Endothelial cell (in vitro differentiated cells): ENCODE results near the gene PPWD1. TPM values are rescaled to one million over a fixed set of nuclear protein-coding genes. Genes with fewer than 3 reads are reported as not detected.
A peak's percentile ranks its signal among the peaks of the same experiment; 100 is the strongest.
"Not testable (repeated sequence)": the region's sequence is repeated elsewhere in the genome, so short reads cannot be mapped to it uniquely, and the experiment has no call there.

Source experiments
- DNase-seq: peaks from one replicate; pipeline ENCODE4 v3.0.0; 2021; ENCODE audit warnings: low spot score
- H3K27ac Mint-ChIP-seq: one replicate; pipeline ENCODE4 v1.8.0; 2021; ENCODE audit warnings: mixed read lengths, inconsistent platforms; ENCODE audit not compliant: unreplicated experiment
- H3K27me3 Mint-ChIP-seq: one replicate; pipeline ENCODE4 v1.8.0; 2021; ENCODE audit warnings: mild to moderate bottlenecking, moderate library complexity, mixed read lengths, inconsistent platforms; ENCODE audit not compliant: unreplicated experiment
- H3K36me3 Mint-ChIP-seq: one replicate; pipeline ENCODE4 v1.8.0; 2021; ENCODE audit warnings: mild to moderate bottlenecking, low read depth, mixed read lengths, inconsistent platforms; ENCODE audit not compliant: unreplicated experiment
- H3K4me1 Mint-ChIP-seq: one replicate; pipeline ENCODE4 v1.8.0; 2021; ENCODE audit warnings: mild to moderate bottlenecking, mixed read lengths, inconsistent platforms; ENCODE audit not compliant: unreplicated experiment
- H3K4me3 Mint-ChIP-seq: one replicate; pipeline ENCODE4 v1.8.0; 2021; ENCODE audit warnings: mild to moderate bottlenecking, mixed read lengths, inconsistent platforms; ENCODE audit not compliant: unreplicated experiment
- H3K9me3 Mint-ChIP-seq: one replicate; pipeline ENCODE4 v1.8.0; 2021; ENCODE audit warnings: mixed read lengths, inconsistent platforms; ENCODE audit not compliant: unreplicated experiment
- CTCF ChIP-seq: fragments of 200-600 bp; sonication (generic); IDR thresholded peaks from one replicate; pipeline ENCODE4 v1.5.0; 2021; ENCODE audit warnings: antibody characterized with exemption; ENCODE audit not compliant: unreplicated experiment
- total RNA-seq: library from RNA; stranded (reverse); fragmentation: NEBNext Ultra II Directional; extraction: Animal tissue kit (Norgen Biotek cat#: 25700); gene quantifications from one replicate; pipeline ENCODE4 v1.2.1, GENCODE V29; 2021; ENCODE audit not compliant: unreplicated experiment

PPWD1 gene
- total RNA-seq, 1 donor from 2014 or later = 44.9 TPM

- H3K9me3 Mint-ChIP-seq = no peaks in the 10 kb centered on the region
- no peak for DNase-seq
- H3K27ac Mint-ChIP-seq = no peak overlapping the region
- no peaks in the 10 kb centered on the region for H3K4me1 Mint-ChIP-seq
- peaks cover 10% of the 10 kb centered on the region for H3K36me3 Mint-ChIP-seq
- no peaks in the 10 kb centered on the region for H3K27me3 Mint-ChIP-seq
- no peak overlapping the region for H3K4me3 Mint-ChIP-seq
- TF ChIP-seq CTCF = no peak
These were observed 7.6 kb downstream of the PPWD1 start for GRCh38 chr5:65570598-65571226.

GRCh38 chr5:65577141-65577540 lies 14.0 kb downstream of the PPWD1 start:
- DNase-seq = no peak
- Mint-ChIP-seq H3K9me3 (no peaks in the 10 kb centered on the region), H3K27ac (no peak overlapping the region), H3K27me3 (no peaks in the 10 kb centered on the region), H3K4me1 (no peaks in the 10 kb centered on the region), H3K4me3 (no peak overlapping the region), H3K36me3 (peaks cover 21% of the 10 kb centered on the region)
- TF ChIP-seq CTCF = no peak

GRCh38 chr5:65588694-65589093 lies 25.6 kb downstream of the PPWD1 start:
- no peak for DNase-seq
- Mint-ChIP-seq H3K9me3 (no peaks in the 10 kb centered on the region), H3K27ac (no peak overlapping the region), H3K27me3 (no peaks in the 10 kb centered on the region), H3K4me3 (no peak overlapping the region), H3K4me1 (no peaks in the 10 kb centered on the region), H3K36me3 (peaks cover 24% of the 10 kb centered on the region)
- no peak for TF ChIP-seq CTCF

GRCh38 chr5:65601761-65602160 lies 38.7 kb downstream of the PPWD1 start:
- Mint-ChIP-seq H3K4me3 (peak overlapping the region; percentile 87), H3K9me3 (peaks cover 16% of the 10 kb centered on the region), H3K36me3 (peaks cover 64% of the 10 kb centered on the region)
- DNase-seq, H3K4me1 Mint-ChIP-seq, H3K27me3 Mint-ChIP-seq, H3K27ac Mint-ChIP-seq: not testable (repeated sequence)

- DNase-seq = no peak
- H3K36me3 Mint-ChIP-seq = peaks cover 21% of the 10 kb centered on the region
- no peak overlapping the region for H3K27ac Mint-ChIP-seq
- H3K4me3 Mint-ChIP-seq = no peak overlapping the region
- H3K27me3 Mint-ChIP-seq = no peaks in the 10 kb centered on the region
- no peaks in the 10 kb centered on the region for H3K9me3 Mint-ChIP-seq
- H3K4me1 Mint-ChIP-seq = no peaks in the 10 kb centered on the region
- TF ChIP-seq CTCF = no peak
These were observed 48.4 kb downstream of the PPWD1 start for GRCh38 chr5:65611524-65611923.
